Measurements from ENCODE around the gene CFHR4.

The CFHR4 gene

GRCh38 chr1:196951711-196952394 is 64.0 kb downstream of the CFHR4 start:
- TF ChIP-seq, protein P1, sequence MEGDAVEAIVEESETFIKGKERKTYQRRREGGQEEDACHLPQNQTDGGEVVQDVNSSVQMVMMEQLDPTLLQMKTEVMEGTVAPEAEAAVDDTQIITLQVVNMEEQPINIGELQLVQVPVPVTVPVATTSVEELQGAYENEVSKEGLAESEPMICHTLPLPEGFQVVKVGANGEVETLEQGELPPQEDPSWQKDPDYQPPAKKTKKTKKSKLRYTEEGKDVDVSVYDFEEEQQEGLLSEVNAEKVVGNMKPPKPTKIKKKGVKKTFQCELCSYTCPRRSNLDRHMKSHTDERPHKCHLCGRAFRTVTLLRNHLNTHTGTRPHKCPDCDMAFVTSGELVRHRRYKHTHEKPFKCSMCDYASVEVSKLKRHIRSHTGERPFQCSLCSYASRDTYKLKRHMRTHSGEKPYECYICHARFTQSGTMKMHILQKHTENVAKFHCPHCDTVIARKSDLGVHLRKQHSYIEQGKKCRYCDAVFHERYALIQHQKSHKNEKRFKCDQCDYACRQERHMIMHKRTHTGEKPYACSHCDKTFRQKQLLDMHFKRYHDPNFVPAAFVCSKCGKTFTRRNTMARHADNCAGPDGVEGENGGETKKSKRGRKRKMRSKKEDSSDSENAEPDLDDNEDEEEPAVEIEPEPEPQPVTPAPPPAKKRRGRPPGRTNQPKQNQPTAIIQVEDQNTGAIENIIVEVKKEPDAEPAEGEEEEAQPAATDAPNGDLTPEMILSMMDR (IDR thresholded peaks at IDR 0.05; ENCODE audit: low read length, missing control alignments), result no peak
- H3K4me3 ChIP-seq (replicated peaks; ENCODE audit: low read depth, low read length), result no peak overlapping the region
- peak; percentile 0 for DNase-seq (ENCODE audit: low read depth)

- no peak for DNase-seq (ENCODE audit: low read depth)
- H3K4me3 ChIP-seq (replicated peaks; ENCODE audit: low read depth, low read length), result no peak overlapping the region
- TF ChIP-seq, protein P1 (IDR thresholded peaks at IDR 0.05; ENCODE audit: low read length, missing control alignments), result no peak
Measured at GRCh38 chr1:196954778-196955177, 66.9 kb downstream of the CFHR4 start.

DNA sequence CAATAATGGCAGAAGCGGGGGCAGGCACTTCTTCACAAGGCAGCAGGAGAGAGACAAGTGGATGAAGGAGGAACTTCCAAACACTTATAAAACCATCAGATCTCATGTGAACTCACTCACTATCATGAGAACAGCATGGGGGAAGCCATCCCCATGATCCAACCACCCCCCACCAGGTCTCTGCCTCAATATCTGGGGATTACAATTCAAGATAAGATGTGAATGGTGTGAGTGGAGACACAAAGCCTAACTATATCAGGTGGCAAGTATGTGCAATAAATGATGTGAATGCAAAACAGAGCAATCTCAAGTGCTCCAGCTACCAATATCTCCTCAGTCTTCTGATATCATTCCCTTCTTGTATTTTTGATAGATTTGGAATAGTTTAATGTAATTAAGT is 68.1 kb downstream of the CFHR4 start:
- no peak for DNase-seq (ENCODE audit: low read depth)
- H3K4me3 ChIP-seq (replicated peaks; ENCODE audit: low read depth, low read length), result no peak overlapping the region
- TF ChIP-seq, protein P1 (IDR thresholded peaks at IDR 0.05; ENCODE audit: low read length, missing control alignments), result no peak

DNA sequence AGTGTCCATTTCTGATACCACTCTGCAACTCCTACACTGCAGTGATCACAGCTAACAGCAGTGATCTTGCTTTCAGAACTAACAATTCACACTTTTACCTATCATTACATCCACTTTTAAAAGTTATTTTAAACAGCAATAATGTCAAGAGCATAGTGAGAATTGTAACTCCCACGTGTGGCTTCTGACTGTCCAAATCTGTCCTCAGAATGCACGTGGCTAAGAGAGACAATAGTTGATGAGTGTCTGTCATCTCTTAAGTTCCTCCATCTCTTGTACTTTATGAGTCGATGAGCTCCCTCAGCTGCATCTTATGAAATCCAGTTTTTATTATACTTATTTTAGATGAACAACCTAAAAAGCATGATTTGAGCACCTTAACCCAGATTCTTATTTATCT is 73.0 kb downstream of the CFHR4 start:
- H3K4me3 ChIP-seq (replicated peaks; ENCODE audit: low read depth, low read length), result no peak overlapping the region
- TF ChIP-seq, protein P1 (IDR thresholded peaks at IDR 0.05; ENCODE audit: low read length, missing control alignments), result no peak
- no peak for DNase-seq (ENCODE audit: low read depth)
